ENCODE results near the gene CNTN4. TPM values are rescaled to one million over a fixed set of nuclear protein-coding genes. Genes with fewer than 3 reads are reported as not detected.

The CNTN4 gene
- total RNA-seq, 1 experiment from 2014 or later = 51.3 TPM

DNA sequence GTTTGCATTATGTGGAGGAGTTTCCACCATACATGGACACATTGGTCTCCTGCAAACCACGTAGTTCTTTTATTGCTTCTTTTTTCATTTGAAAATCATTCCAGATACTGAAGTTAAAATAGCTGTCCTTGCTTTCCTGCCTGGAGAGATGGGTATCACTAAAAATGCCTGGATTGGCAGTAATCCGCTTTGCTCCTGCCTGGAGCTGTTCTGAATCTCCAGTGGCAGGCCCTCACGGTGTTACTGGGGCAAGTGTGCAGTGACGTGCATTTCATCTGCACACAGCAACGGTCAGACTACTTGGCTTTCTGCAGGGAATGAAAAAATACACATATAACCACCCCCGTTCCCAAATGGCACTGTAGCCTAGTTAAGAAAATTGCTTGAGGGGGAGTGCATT is 738.6 kb downstream of the CNTN4 start:
- H3K4me1 Mint-ChIP-seq (ENCODE audit: low read depth, unreplicated experiment) = no peaks in the 10 kb centered on the region
- Histone ChIP-seq H3K36me3 (ENCODE audit: control insufficient read depth, insufficient read depth, low read length) (no peaks in the 10 kb centered on the region), H3K4me1 (no peaks in the 10 kb centered on the region), H3K4me3 (ENCODE audit: low read depth, low read length) (no peak overlapping the region), H3K9me3 (no peaks in the 10 kb centered on the region), H3K27me3 (replicated peaks; ENCODE audit: control insufficient read depth, insufficient read depth, low read length) (no peaks in the 10 kb centered on the region)
- DNase-seq = no peak
- no TSS peak for BruUV-seq (replicated peaks)
- H3K27me3 Mint-ChIP-seq (ENCODE audit: insufficient read depth, unreplicated experiment) = no peaks in the 10 kb centered on the region
- H3K4me3 Mint-ChIP-seq (ENCODE audit: unreplicated experiment) = no peak overlapping the region
- ChIA-PET POLR2A (no interaction called here), CTCF (interaction anchor here (1.2 kb wide), 1 partner anchor 85 kb away, joined by 3 read pairs; no protein-coding TSS in a partner anchor)
- intact Hi-C loops (cut with micrococcal nuclease; ENCODE audit: unreplicated experiment) = no loop called here
- TF ChIP-seq, protein P1, sequence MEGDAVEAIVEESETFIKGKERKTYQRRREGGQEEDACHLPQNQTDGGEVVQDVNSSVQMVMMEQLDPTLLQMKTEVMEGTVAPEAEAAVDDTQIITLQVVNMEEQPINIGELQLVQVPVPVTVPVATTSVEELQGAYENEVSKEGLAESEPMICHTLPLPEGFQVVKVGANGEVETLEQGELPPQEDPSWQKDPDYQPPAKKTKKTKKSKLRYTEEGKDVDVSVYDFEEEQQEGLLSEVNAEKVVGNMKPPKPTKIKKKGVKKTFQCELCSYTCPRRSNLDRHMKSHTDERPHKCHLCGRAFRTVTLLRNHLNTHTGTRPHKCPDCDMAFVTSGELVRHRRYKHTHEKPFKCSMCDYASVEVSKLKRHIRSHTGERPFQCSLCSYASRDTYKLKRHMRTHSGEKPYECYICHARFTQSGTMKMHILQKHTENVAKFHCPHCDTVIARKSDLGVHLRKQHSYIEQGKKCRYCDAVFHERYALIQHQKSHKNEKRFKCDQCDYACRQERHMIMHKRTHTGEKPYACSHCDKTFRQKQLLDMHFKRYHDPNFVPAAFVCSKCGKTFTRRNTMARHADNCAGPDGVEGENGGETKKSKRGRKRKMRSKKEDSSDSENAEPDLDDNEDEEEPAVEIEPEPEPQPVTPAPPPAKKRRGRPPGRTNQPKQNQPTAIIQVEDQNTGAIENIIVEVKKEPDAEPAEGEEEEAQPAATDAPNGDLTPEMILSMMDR (IDR thresholded peaks at IDR 0.05; ENCODE audit: insufficient read depth in 1 of 2, low read depth in 1 of 2, low read length in 1 of 2, severe bottlenecking in 1 of 2, unreplicated experiment in 1 of 2) = no peak
- H3K9me3 Mint-ChIP-seq (ENCODE audit: unreplicated experiment) = no peaks in the 10 kb centered on the region
- H3K36me3 Mint-ChIP-seq (ENCODE audit: insufficient read depth, unreplicated experiment) = no peaks in the 10 kb centered on the region
- H3K27ac Mint-ChIP-seq (ENCODE audit: unreplicated experiment) = no peak overlapping the region

DNA sequence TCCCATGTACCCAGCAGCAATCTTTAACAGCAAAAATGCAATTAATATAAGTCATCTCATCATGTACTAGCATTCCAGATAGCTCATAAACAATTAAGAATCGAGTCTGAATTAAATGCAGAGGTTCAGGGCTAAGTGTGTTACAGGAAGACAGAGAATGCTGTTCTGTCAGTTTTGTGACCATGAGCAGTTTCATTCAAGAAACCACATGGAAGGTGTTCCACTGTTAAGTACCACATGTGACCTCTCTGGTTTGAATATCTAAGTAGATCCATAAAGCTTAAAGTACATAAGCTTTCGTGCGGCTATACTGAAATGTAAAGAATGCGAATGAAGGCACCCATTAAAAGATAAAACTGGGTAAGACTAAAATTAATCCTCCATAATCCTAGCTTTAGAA is 739.2 kb downstream of the CNTN4 start:
- H3K27me3 ChIP-seq (replicated peaks; ENCODE audit: control insufficient read depth, insufficient read depth, low read length) = no peaks in the 10 kb centered on the region
- DNase-seq = no peak
- H3K9me3 ChIP-seq = no peaks in the 10 kb centered on the region
- BruUV-seq (replicated peaks) = no TSS peak
- no peak overlapping the region for H3K4me3 ChIP-seq (ENCODE audit: low read depth, low read length)
- Mint-ChIP-seq H3K36me3 (ENCODE audit: insufficient read depth, unreplicated experiment) (no peaks in the 10 kb centered on the region), H3K27ac (ENCODE audit: unreplicated experiment) (no peak overlapping the region), H3K4me1 (ENCODE audit: low read depth, unreplicated experiment) (no peaks in the 10 kb centered on the region), H3K27me3 (ENCODE audit: insufficient read depth, unreplicated experiment) (no peaks in the 10 kb centered on the region), H3K9me3 (ENCODE audit: unreplicated experiment) (no peaks in the 10 kb centered on the region), H3K4me3 (ENCODE audit: unreplicated experiment) (no peak overlapping the region)
- TF ChIP-seq, protein P1 (IDR thresholded peaks at IDR 0.05; ENCODE audit: insufficient read depth in 1 of 2, low read depth in 1 of 2, low read length in 1 of 2, severe bottlenecking in 1 of 2, unreplicated experiment in 1 of 2) = no peak
- H3K4me1 ChIP-seq = no peaks in the 10 kb centered on the region
- intact Hi-C loops (cut with micrococcal nuclease; ENCODE audit: unreplicated experiment) = no loop called here
- ChIA-PET POLR2A (no interaction called here), CTCF (interaction anchor here (1.2 kb wide), 1 partner anchor 84 kb away, joined by 3 read pairs; no protein-coding TSS in a partner anchor)
- H3K36me3 ChIP-seq (ENCODE audit: control insufficient read depth, insufficient read depth, low read length) = no peaks in the 10 kb centered on the region

GRCh38 chr3:2838546-2839157 is 740.0 kb downstream of the CNTN4 start:
- H3K4me1 ChIP-seq = no peaks in the 10 kb centered on the region
- TF ChIP-seq, protein P1 (IDR thresholded peaks at IDR 0.05; ENCODE audit: insufficient read depth in 1 of 2, low read depth in 1 of 2, low read length in 1 of 2, severe bottlenecking in 1 of 2, unreplicated experiment in 1 of 2) = no peak
- H3K4me3 ChIP-seq (ENCODE audit: low read depth, low read length) = no peak overlapping the region
- no peaks in the 10 kb centered on the region for H3K9me3 ChIP-seq
- no peaks in the 10 kb centered on the region for H3K4me1 Mint-ChIP-seq (ENCODE audit: low read depth, unreplicated experiment)
- no peaks in the 10 kb centered on the region for H3K36me3 ChIP-seq (ENCODE audit: control insufficient read depth, insufficient read depth, low read length)
- no peak overlapping the region for H3K4me3 Mint-ChIP-seq (ENCODE audit: unreplicated experiment)
- no peaks in the 10 kb centered on the region for H3K36me3 Mint-ChIP-seq (ENCODE audit: insufficient read depth, unreplicated experiment)
- H3K9me3 Mint-ChIP-seq (ENCODE audit: unreplicated experiment) = no peaks in the 10 kb centered on the region
- no peaks in the 10 kb centered on the region for H3K27me3 Mint-ChIP-seq (ENCODE audit: insufficient read depth, unreplicated experiment)
- no peaks in the 10 kb centered on the region for H3K27me3 ChIP-seq (replicated peaks; ENCODE audit: control insufficient read depth, insufficient read depth, low read length)
- H3K27ac Mint-ChIP-seq (ENCODE audit: unreplicated experiment) = no peak overlapping the region
- intact Hi-C loops (cut with micrococcal nuclease; ENCODE audit: unreplicated experiment) = no loop called here
- ChIA-PET CTCF (interaction anchor here (1.2 kb wide), 1 partner anchor 83 kb away, joined by 3 read pairs; no protein-coding TSS in a partner anchor), POLR2A (no interaction called here)
- BruUV-seq (replicated peaks) = no TSS peak
- DNase-seq = no peak
